ENCODE data around the gene ARHGEF28.

ARHGEF28 gene

GRCh38 chr5:73735032-73735734, 109.2 kb downstream of the ARHGEF28 start:
- DNase-seq (ENCODE audit: low read depth) = no peak

- DNase-seq (ENCODE audit: low read depth) = no peak
Observed at GRCh38 chr5:73739650-73740049, 113.7 kb downstream of the ARHGEF28 start.

- no peak for DNase-seq (ENCODE audit: low read depth)
Observed at GRCh38 chr5:73740274-73740790, 114.3 kb downstream of the ARHGEF28 start.

- DNase-seq (ENCODE audit: low read depth) = no peak
Observed at GRCh38 chr5:73743161-73743560, 117.2 kb downstream of the ARHGEF28 start.

- DNase-seq (ENCODE audit: low read depth) = no peak
Observed at GRCh38 chr5:73745836-73746235, 119.8 kb downstream of the ARHGEF28 start.

- DNase-seq (ENCODE audit: low read depth) = no peak
Observed at GRCh38 chr5:73746608-73747007, 120.6 kb downstream of the ARHGEF28 start.

GRCh38 chr5:73747696-73748380, 121.8 kb downstream of the ARHGEF28 start:
- no peak for DNase-seq (ENCODE audit: low read depth)

- DNase-seq (ENCODE audit: low read depth) = peak; percentile 40
Observed at GRCh38 chr5:73748510-73749400, 122.8 kb downstream of the ARHGEF28 start.

GRCh38 chr5:73749485-73750270, 123.7 kb downstream of the ARHGEF28 start:
- no peak for DNase-seq (ENCODE audit: low read depth)

GRCh38 chr5:73751254-73751914, 125.4 kb downstream of the ARHGEF28 start:
- no peak for DNase-seq (ENCODE audit: low read depth)

- DNase-seq (ENCODE audit: low read depth) = no peak
Observed at GRCh38 chr5:73754254-73754653, 128.3 kb downstream of the ARHGEF28 start.

GRCh38 chr5:73757416-73757815, 131.4 kb downstream of the ARHGEF28 start:
- DNase-seq (ENCODE audit: low read depth) = no peak

- no peak for DNase-seq (ENCODE audit: low read depth)
Observed at GRCh38 chr5:73759771-73760170, 133.8 kb downstream of the ARHGEF28 start.

GRCh38 chr5:73763300-73764032, 137.5 kb downstream of the ARHGEF28 start:
- DNase-seq (ENCODE audit: low read depth) = no peak

GRCh38 chr5:73764586-73764985, 138.6 kb downstream of the ARHGEF28 start:
- DNase-seq (ENCODE audit: low read depth) = no peak

GRCh38 chr5:73764996-73765395, 139.0 kb downstream of the ARHGEF28 start:
- DNase-seq (ENCODE audit: low read depth) = no peak

- no peak for DNase-seq (ENCODE audit: low read depth)
Observed at GRCh38 chr5:73766902-73767301, 140.9 kb downstream of the ARHGEF28 start.

GRCh38 chr5:73770172-73771025, 144.4 kb downstream of the ARHGEF28 start:
- no peak for DNase-seq (ENCODE audit: low read depth)

- no peak for DNase-seq (ENCODE audit: low read depth)
Observed at GRCh38 chr5:73774924-73775323, 148.9 kb downstream of the ARHGEF28 start.
